ENCODE results near the gene WFIKKN2.

DNA sequence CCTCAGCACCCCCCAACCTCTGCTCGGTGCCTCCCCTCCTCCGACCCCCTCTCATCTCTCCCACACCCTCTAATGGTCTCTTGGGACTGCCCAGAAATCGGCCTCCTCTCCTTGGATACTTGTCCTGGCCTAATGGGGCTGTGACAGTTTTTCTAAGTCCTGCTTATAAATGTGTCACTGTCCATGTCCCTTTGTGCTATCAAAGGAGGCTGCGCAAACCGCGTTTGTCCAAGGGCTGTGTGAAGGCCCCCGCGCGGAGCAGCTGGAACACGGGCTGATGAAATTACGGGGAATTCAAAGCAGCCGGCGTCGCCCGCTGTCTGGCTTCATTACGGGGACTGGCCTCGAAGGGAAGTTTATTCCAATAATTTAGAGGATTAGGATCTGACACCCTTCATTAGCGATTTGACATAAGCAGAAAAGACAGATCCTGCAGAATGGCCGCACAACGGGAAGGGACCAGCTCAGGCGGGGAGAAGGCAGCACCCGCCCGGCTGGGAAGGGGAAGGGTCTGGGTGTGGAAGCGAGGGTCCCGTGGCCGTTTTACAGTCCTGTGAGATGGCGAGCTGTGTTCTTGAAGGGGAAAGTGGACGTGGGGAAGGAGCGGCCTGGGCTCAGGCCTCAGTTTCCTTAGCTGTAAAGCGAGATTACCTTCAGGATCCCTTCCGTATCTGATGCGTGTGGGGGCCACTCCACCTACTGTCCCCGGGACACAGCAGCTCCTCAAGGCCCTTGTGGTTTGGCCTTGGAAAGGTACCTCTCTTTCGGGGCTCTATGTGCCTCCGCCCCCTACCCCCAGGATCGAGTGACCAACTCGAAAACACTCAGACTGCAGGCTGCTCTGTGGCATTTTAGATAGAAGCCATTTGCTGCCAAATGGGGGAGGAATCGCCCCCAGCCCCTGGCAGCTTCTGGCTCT, 1.6 kb upstream of the WFIKKN2 start:
- TF ChIP-seq ZNF24 (tag by site-specific recombination; IDR thresholded peaks at IDR 0.05) (no peak), TCF7L2 (IDR thresholded peaks at IDR 0.05; ENCODE audit: borderline replicate concordance, low read depth, low read length) (no peak), CTCF (tag by site-specific recombination; IDR thresholded peaks at IDR 0.05) (no peak)

Measured in HEK293 (cell line).